Measurements from ENCODE around the gene DPP6.

DNA sequence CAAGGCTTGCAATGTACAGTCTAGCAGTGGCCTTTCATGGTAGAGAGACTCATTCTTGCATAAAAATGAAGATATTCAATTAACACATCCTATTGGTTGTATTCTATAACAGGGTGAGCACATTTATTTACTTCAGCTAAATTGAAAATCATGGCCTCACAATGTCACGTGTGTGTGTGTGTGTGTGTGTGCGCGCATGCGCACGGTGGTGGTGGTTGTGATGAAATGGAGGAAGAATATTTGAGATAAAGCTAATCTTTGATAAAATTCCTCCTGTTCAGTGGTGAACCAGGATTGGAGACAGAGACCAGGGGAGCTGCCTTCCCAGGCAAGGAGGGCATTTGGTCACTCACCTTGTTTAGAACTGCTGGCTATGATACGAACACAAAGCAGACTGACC is 199.8 kb downstream of the DPP6 start:
- TF ChIP-seq POLR2A (IDR thresholded peaks at IDR 0.05; ENCODE audit: low read length) (no peak), GATA1 (IDR thresholded peaks at IDR 0.05; ENCODE audit: low read depth, low read length) (no peak)
